Smooth muscle cell (in vitro differentiated cells): ENCODE measurements around the gene ALG9. TPM values are rescaled to one million over a fixed set of nuclear protein-coding genes. Genes with fewer than 3 reads are reported as not detected.

ENCODE experiments used
- DNase-seq: peaks from one replicate; lab custom pipeline; 2025; ENCODE audit not compliant: unreplicated experiment; lab: John Stamatoyannopoulos, UW
- H2AFZ ChIP-seq: fragments of 200-600 bp; sonication (generic); 2 replicates; pipeline ENCODE4 v1.6.0; 2016; ENCODE audit warnings: antibody characterized with exemption, low read depth, mild to moderate bottlenecking
- H3F3A ChIP-seq: fragments of 200-600 bp; sonication (generic); 2 replicates; pipeline ENCODE4 v1.6.0; 2017; ENCODE audit warnings: antibody characterized with exemption, low read depth
- H3K27ac ChIP-seq: fragments of 200-600 bp; sonication (generic); 2 replicates; pipeline ENCODE4 v1.5.1; 2016; ENCODE audit warnings: low read depth, mild to moderate bottlenecking
- H3K27me3 ChIP-seq: fragments of 200-600 bp; sonication (generic); 2 replicates; pipeline ENCODE4 v1.6.1; 2016; ENCODE audit warnings: low read depth, mild to moderate bottlenecking
- H3K36me3 ChIP-seq: fragments of 200-600 bp; sonication (generic); 2 replicates; pipeline ENCODE4 v1.5.1; 2016; ENCODE audit warnings: low read depth
- H3K4me1 ChIP-seq: fragments of 200-600 bp; sonication (generic); 2 replicates; pipeline ENCODE4 v1.5.1; 2016; ENCODE audit warnings: low read depth
- H3K4me2 ChIP-seq: fragments of 200-600 bp; sonication (generic); 2 replicates; pipeline ENCODE4 v1.6.0; 2016; ENCODE audit warnings: mild to moderate bottlenecking
- H3K4me3 ChIP-seq: fragments of 200-600 bp; sonication (generic); 2 replicates; pipeline ENCODE4 v1.5.1; 2016; ENCODE audit warnings: mild to moderate bottlenecking
- H3K79me2 ChIP-seq: fragments of 200-600 bp; sonication (generic); 2 replicates; pipeline ENCODE4 v1.6.0; 2016; ENCODE audit warnings: low read depth, mild to moderate bottlenecking
- H3K9ac ChIP-seq: fragments of 200-600 bp; sonication (generic); 2 replicates; pipeline ENCODE4 v1.6.0; 2016; ENCODE audit warnings: low read depth
- H3K9me3 ChIP-seq: fragments of 200-600 bp; sonication (generic); replicated peaks from 2 replicates; pipeline ENCODE4 v1.5.1; 2016; ENCODE audit warnings: low read depth
- H4K20me1 ChIP-seq: fragments of 200-600 bp; sonication (generic); 2 replicates; pipeline ENCODE4 v1.6.0; 2016; ENCODE audit warnings: low read depth
- CTCF ChIP-seq: fragments of 200-600 bp; sonication (generic); IDR thresholded peaks from 2 replicates; pipeline ENCODE4 v1.5.1; 2017; ENCODE audit warnings: borderline replicate concordance, mild to moderate bottlenecking, antibody characterized with exemption; ENCODE audit not compliant: insufficient read depth, poor library complexity, severe bottlenecking
- WGBS: methylation state at CpG from one replicate; pipeline ENCODE4 v1.1.7; 2016; ENCODE audit warnings: low lambda C conversion rate; 5-methylcytosine and 5-hydroxymethylcytosine counted together
- polyA plus RNA-seq: library from polyadenylated mRNA; unstranded; fragments of >200 nt; fragmentation: Nextera tagmentation; extraction: Ambion mirVana; gene quantifications from 2 replicates; pipeline ENCODE4 v1.2.1, GENCODE V29; 2016
- total RNA-seq: library from RNA; depleted of rRNA; stranded (reverse); fragments of >200 nt; gene quantifications from 2 replicates; pipeline ENCODE4 v1.2.3, GENCODE V29; 2014

Gene ALG9
- total and polyA plus RNA-seq, 2 experiments from 2014 or later = 70.5 to 116 TPM

- Histone ChIP-seq H3K79me2 (no peaks in the 10 kb centered on the region), H3K27ac (no peak overlapping the region), H3K9ac (no peak overlapping the region), H3K9me3 (no peaks in the 10 kb centered on the region), H3K4me3 (no peak overlapping the region), H3K4me1 (peaks cover 12% of the 10 kb centered on the region), H2AFZ (no peak overlapping the region), H3K27me3 (no peaks in the 10 kb centered on the region), H3F3A (no peaks in the 10 kb centered on the region), H3K36me3 (peaks cover 5% of the 10 kb centered on the region), H4K20me1 (no peaks in the 10 kb centered on the region), H3K4me2 (no peak overlapping the region)
- no peak for TF ChIP-seq CTCF
- 94% methylated on average over 1 of the region's 1 CpG for WGBS
- DNase-seq = no peak
Observed at GRCh38 chr11:111840143-111840542, 31.2 kb downstream of the ALG9 start.

- H3K36me3 ChIP-seq = peaks cover 6% of the 10 kb centered on the region
- peaks cover 12% of the 10 kb centered on the region for H3K4me1 ChIP-seq
Observed at GRCh38 chr11:111838054-111838453, 33.3 kb downstream of the ALG9 start.

GRCh38 chr11:111837366-111837891, 34.0 kb downstream of the ALG9 start:
- Histone ChIP-seq H3K9me3 (no peaks in the 10 kb centered on the region), H2AFZ (no peak overlapping the region), H3K36me3 (peaks cover 6% of the 10 kb centered on the region), H3K4me1 (peaks cover 12% of the 10 kb centered on the region), H3K9ac (no peak overlapping the region), H3K79me2 (no peaks in the 10 kb centered on the region), H3K27me3 (no peaks in the 10 kb centered on the region), H3K4me3 (no peak overlapping the region), H3K27ac (peak overlapping the region; percentile 46), H3F3A (no peaks in the 10 kb centered on the region), H4K20me1 (no peaks in the 10 kb centered on the region), H3K4me2 (no peak overlapping the region)
- no peak for DNase-seq
- TF ChIP-seq CTCF = no peak
- WGBS = 94% methylated on average over 5 of the region's 5 CpGs

More at GRCh38 chr11:111838054-111838453, 33.3 kb downstream of the ALG9 start:
- Histone ChIP-seq H3K9ac (no peak overlapping the region), H3K9me3 (no peaks in the 10 kb centered on the region), H2AFZ (no peak overlapping the region), H3K4me2 (no peak overlapping the region), H3K4me3 (no peak overlapping the region), H3K27me3 (no peaks in the 10 kb centered on the region), H3K27ac (no peak overlapping the region), H3F3A (no peaks in the 10 kb centered on the region), H3K79me2 (no peaks in the 10 kb centered on the region), H4K20me1 (no peaks in the 10 kb centered on the region)
- WGBS = 96% methylated on average over 5 of the region's 5 CpGs
- no peak for TF ChIP-seq CTCF
- DNase-seq = no peak

GRCh38 chr11:111836721-111837120, 34.7 kb downstream of the ALG9 start:
- H2AFZ ChIP-seq = no peak overlapping the region
- peaks cover 6% of the 10 kb centered on the region for H3K36me3 ChIP-seq
- H3K4me1 ChIP-seq = peaks cover 12% of the 10 kb centered on the region
- H3K79me2 ChIP-seq = no peaks in the 10 kb centered on the region
- no peaks in the 10 kb centered on the region for H3K9me3 ChIP-seq
- H3K27ac ChIP-seq = peak overlapping the region; percentile 46
- no peak overlapping the region for H3K4me2 ChIP-seq
- 88% methylated on average over 1 of the region's 1 CpG for WGBS
- H3K27me3 ChIP-seq = no peaks in the 10 kb centered on the region
- no peak for DNase-seq
- H4K20me1 ChIP-seq = no peaks in the 10 kb centered on the region
- no peaks in the 10 kb centered on the region for H3F3A ChIP-seq
- no peak for TF ChIP-seq CTCF
- no peak overlapping the region for H3K9ac ChIP-seq
- no peak overlapping the region for H3K4me3 ChIP-seq
